K562 (cell line): ENCODE data around the gene TRAPPC1. TPM values are rescaled to one million over a fixed set of nuclear protein-coding genes. Genes with fewer than 3 reads are reported as not detected.

Experiments used
- ATAC-seq: fragments of 200-7000 bp; cut with Tn5 transposase; 3 replicates; pipeline ENCODE4 v1.9.1; 2020; ENCODE audit warnings: moderate library complexity
- BruUV-seq: library from RNA; stranded (reverse); fragments of 400-500 nt; replicated peaks from 2 replicates; lab custom pipeline; 2021; lab: Mats Ljungman, UMichigan
- CTCF ChIA-PET: fragments of 300-600 bp; formaldehyde crosslinking; extraction: SDS; loops from one replicate; lab custom pipeline; 2021; ENCODE audit warnings: low intra/inter-chr PET ratio; lab: Yijun Ruan, JAX
- POLR2A ChIA-PET: fragments of 300-600, 350-650 bp; sonication (Branson Sonifier 250); formaldehyde crosslinking; extraction: SDS; loops from one replicate; lab custom pipeline; 2021; ENCODE audit warnings: antibody characterized with exemption, inconsistent platforms; lab: Yijun Ruan, JAX
- DNase-seq, 4 experiments: peaks; one replicate each; pipeline versions ENCODE4 v3.0.0 to v3.0.0-alpha.2; 2011 to 2018; ENCODE audit warnings: low spot score in 3 of 4, mixed read lengths in 3 of 4; ENCODE audit errors: extremely low read depth in 1 of 4
- FAIRE-seq: peaks from 2 replicates; lab custom pipeline; 2011; peaks lifted over from hg19 to GRCh38; lab: Jason Lieb, UNC
- H2AFZ ChIP-seq: 2 replicates; pipeline ENCODE4 v1.6.0; 2011; ENCODE audit warnings: low read depth, low read length, control low read depth, inconsistent platforms
- H3K27ac ChIP-seq: fragments of 200-600 bp; 3 replicates; pipeline ENCODE4 v1.8.0; 2011; ENCODE audit warnings: low read depth, mild to moderate bottlenecking, control low read depth, inconsistent platforms, low read length, moderate library complexity, mixed read lengths; ENCODE audit errors: extremely low read depth
- H3K27me3 ChIP-seq, 2 experiments: fragments of 300-600 bp in 1 of 2; 2 replicates in 1 of 2; 3 replicates in 1 of 2; pipeline versions ENCODE4 v1.6.0 to v1.8.0; 2011; ENCODE audit warnings: inconsistent platforms in 2 of 2, low read length in 2 of 2, mild to moderate bottlenecking in 1 of 2, mixed read lengths in 1 of 2, moderate library complexity in 1 of 2; ENCODE audit not compliant: control insufficient read depth in 2 of 2, insufficient read depth in 2 of 2
- H3K36me3 ChIP-seq: fragments of 300-600 bp; 3 replicates; pipeline ENCODE4 v1.8.0; 2011; ENCODE audit warnings: mild to moderate bottlenecking, low read length, inconsistent platforms; ENCODE audit not compliant: control insufficient read depth, insufficient read depth
- H3K4me1 ChIP-seq, 2 experiments: fragments of 200-600 bp in 1 of 2; replicated peaks in 1 of 2; 2 replicates in 1 of 2; 3 replicates in 1 of 2; pipeline versions ENCODE4 v1.5.1 to v1.8.0; 2011; ENCODE audit warnings: inconsistent platforms in 2 of 2, low read length in 2 of 2, mild to moderate bottlenecking in 1 of 2, mixed read lengths in 1 of 2, moderate library complexity in 1 of 2; ENCODE audit not compliant: control insufficient read depth in 2 of 2, insufficient read depth in 2 of 2
- H3K4me2 ChIP-seq: 2 replicates; pipeline ENCODE4 v1.6.1; 2011; ENCODE audit warnings: low read length, control low read depth, inconsistent platforms, mixed read lengths; ENCODE audit not compliant: insufficient read depth
- H3K4me3 ChIP-seq: fragments of 200-600 bp; sonication (generic), shearing (Covaris generic); 2 replicates; pipeline ENCODE4 v1.5.1; 2016; ENCODE audit warnings: control low read depth, inconsistent platforms
- H3K79me2 ChIP-seq: fragments of 200-600 bp; 3 replicates; pipeline ENCODE4 v1.8.0; 2011; ENCODE audit warnings: low read length, inconsistent platforms; ENCODE audit not compliant: control insufficient read depth, insufficient read depth
- H3K9ac ChIP-seq, 2 experiments: 2 replicates each; pipeline versions ENCODE4 v1.6.0 to v1.6.1; 2011; ENCODE audit warnings: low read depth in 2 of 2, low read length in 2 of 2, control low read depth in 1 of 2, inconsistent platforms in 1 of 2, mild to moderate bottlenecking in 1 of 2, mixed read lengths in 1 of 2; ENCODE audit not compliant: insufficient read depth in 1 of 2
- H3K9me1 ChIP-seq: one replicate; pipeline ENCODE4 v1.6.0; 2011; ENCODE audit warnings: inconsistent platforms, mild to moderate bottlenecking, low read length, moderate library complexity; ENCODE audit not compliant: control insufficient read depth, insufficient read depth
- H3K9me3 ChIP-seq: replicated peaks from 2 replicates; pipeline ENCODE4 v1.5.1; 2011; ENCODE audit warnings: low read depth, low read length, inconsistent platforms; ENCODE audit not compliant: control insufficient read depth, insufficient read depth
- H4K20me1 ChIP-seq: replicated peaks from 2 replicates; pipeline ENCODE4 v1.6.1; 2011; ENCODE audit warnings: low read length, inconsistent platforms, mixed read lengths; ENCODE audit not compliant: control insufficient read depth, insufficient read depth
- CBX8 ChIP-seq: fragments of 200-600 bp; sonication (generic); IDR thresholded peaks from 2 replicates; pipeline ENCODE4 v1.6.1; 2012; ENCODE audit warnings: borderline replicate concordance, mixed run types, low read depth, mild to moderate bottlenecking, moderate library complexity, mixed read lengths, low read length, control low read depth, inconsistent platforms; ENCODE audit not compliant: poor library complexity, severe bottlenecking; ENCODE audit errors: extremely low read depth
- CHD1 ChIP-seq: fragments of 200-600 bp; sonication (generic); IDR thresholded peaks from one replicate; pipeline ENCODE4 v1.6.1; 2012; ENCODE audit warnings: mild to moderate bottlenecking, moderate library complexity, low read length, inconsistent platforms
- CSDE1 ChIP-seq, 2 experiments: fragments of 450-650 bp; IDR thresholded peaks; 2 replicates each; pipeline ENCODE4 v1.6.1; 2016; ENCODE audit warnings: mild to moderate bottlenecking in 1 of 2
- EP400 ChIP-seq: fragments of 450-650 bp; IDR thresholded peaks from 2 replicates; pipeline ENCODE4 v1.6.1; 2017; ENCODE audit warnings: antibody characterized with exemption, mild to moderate bottlenecking, moderate library complexity
- FUS ChIP-seq: fragments of 200-400 bp; formaldehyde crosslinking; optimal IDR thresholded peaks from 2 replicates; pipeline ENCODE3; 2017; ENCODE audit warnings: low read depth, low read length
- HDAC1 ChIP-seq, 2 experiments: fragments of 450-650 bp; IDR thresholded peaks; 2 replicates each; pipeline ENCODE4 v1.6.1; 2016 to 2017; ENCODE audit warnings: inconsistent platforms in 1 of 2, mild to moderate bottlenecking in 1 of 2, moderate library complexity in 1 of 2
- HDAC8 ChIP-seq: fragments of 450-650 bp; IDR thresholded peaks from 2 replicates; pipeline ENCODE4 v1.6.1; 2016; ENCODE audit warnings: mild to moderate bottlenecking, missing genetic modification characterization, moderate library complexity, missing compliant biosample characterization
- IRF9 ChIP-seq: fragments of 450-650 bp; IDR thresholded peaks from 2 replicates; pipeline ENCODE4 v1.6.1; 2016; ENCODE audit warnings: missing biosample characterization, missing genetic modification characterization
- KLF13 ChIP-seq: fragments of 450-650 bp; IDR thresholded peaks from 2 replicates; pipeline ENCODE4 v1.6.1; 2016; ENCODE audit warnings: missing genetic modification characterization, low read depth, mild to moderate bottlenecking, missing compliant biosample characterization, moderate library complexity, borderline replicate concordance
- MIER1 ChIP-seq: fragments of 450-650 bp; IDR thresholded peaks from 2 replicates; pipeline ENCODE4 v1.6.1; 2016; ENCODE audit warnings: antibody characterized with exemption, mild to moderate bottlenecking, low read depth
- PRMT5 ChIP-seq: sonication (generic); formaldehyde crosslinking; IDR thresholded peaks from 2 replicates; pipeline ENCODE4 v1.5.0; 2020; ENCODE audit warnings: missing genetic modification reagents
- PTTG1 ChIP-seq: fragments of 450-650 bp; IDR thresholded peaks from 2 replicates; pipeline ENCODE4 v1.6.1; 2016; ENCODE audit warnings: low read depth, mild to moderate bottlenecking, missing genetic modification characterization, missing compliant biosample characterization
- RUNX1 ChIP-seq: sonication (generic); IDR thresholded peaks from 2 replicates; pipeline ENCODE4 v1.6.1; 2016; ENCODE audit warnings: antibody characterized with exemption, low read depth
- ZBTB7A ChIP-seq: IDR thresholded peaks from 2 replicates; pipeline ENCODE4 v1.6.1; 2011; ENCODE audit warnings: low read depth, mild to moderate bottlenecking, low read length, moderate library complexity, borderline replicate concordance; ENCODE audit not compliant: control insufficient read depth
- ZFP36 ChIP-seq: fragments of 150-350 bp; IDR thresholded peaks from 2 replicates; pipeline ENCODE4 v1.6.1; 2018; ENCODE audit warnings: low read length, low read depth; ENCODE audit not compliant: partially characterized antibody
- ZFX ChIP-seq: sonication (generic); formaldehyde crosslinking; IDR thresholded peaks from 2 replicates; pipeline ENCODE4 v1.8.0; 2022; ENCODE audit warnings: mild to moderate bottlenecking, missing genetic modification reagents, moderate library complexity
- ZKSCAN3 ChIP-seq: fragments of 250-450 bp; sonication (Bioruptor Pico); IDR thresholded peaks from 2 replicates; pipeline ENCODE4 v1.4.0; 2020
- ZNF24 ChIP-seq: fragments of 450-650 bp; IDR thresholded peaks from 2 replicates; pipeline ENCODE4 v1.6.1; 2016
- ZNF274 ChIP-seq: IDR thresholded peaks from 2 replicates; pipeline ENCODE4 v1.6.1; 2011; ENCODE audit warnings: low read depth, mild to moderate bottlenecking, low read length, moderate library complexity, borderline replicate concordance
- ZNF57 ChIP-seq: fragments of 450-650 bp; formaldehyde crosslinking; IDR thresholded peaks from 2 replicates; pipeline ENCODE4 v1.4.0; 2020; ENCODE audit warnings: mild to moderate bottlenecking, moderate library complexity
- ZNF740 ChIP-seq, 3 experiments: fragments of 200-800 bp in 1 of 3; sonication (Bioruptor generic) in 1 of 3; sonication (generic) in 1 of 3; formaldehyde crosslinking in 1 of 3; IDR thresholded peaks; 2 replicates each; pipeline versions ENCODE4 v1.6.1 to v1.8.0; 2016 to 2022; ENCODE audit warnings: mild to moderate bottlenecking in 2 of 3, missing compliant biosample characterization in 2 of 3, missing genetic modification characterization in 2 of 3, missing genetic modification reagents in 1 of 3
- ZNF764 ChIP-seq: fragments of 250-450 bp; sonication (Bioruptor Pico); IDR thresholded peaks from 2 replicates; pipeline ENCODE4 v1.4.0; 2020; ENCODE audit warnings: low read depth, mild to moderate bottlenecking, moderate library complexity
- WGBS: fragments of 100-300 bp; shearing (Covaris generic); methylation state at CpG from one replicate; pipeline ENCODE4 v1.1.6; 2016; ENCODE audit warnings: low coverage, mixed read lengths; ENCODE audit not compliant: insufficient coverage; ENCODE audit errors: missing lambda C conversion rate; 5-methylcytosine and 5-hydroxymethylcytosine counted together
- in situ Hi-C: fragments of 300-500 bp; cut with MboI; formaldehyde crosslinking; loops from 4 replicates; pipeline ENCODE4 v1.15.0; 2018; ENCODE audit warnings: inconsistent platforms, mixed read lengths
- intact Hi-C: fragments of 100-400 bp; cut with micrococcal nuclease; formaldehyde crosslinking; loops from 2 replicates; pipeline ENCODE4 v1.14.2; 2022
- polyA plus RNA-seq, 8 experiments: library from polyadenylated mRNA; depleted of rRNA in 4 of 8; stranded (reverse) in 5 of 8; unstranded in 3 of 8; fragments of >200 nt; fragmentation: Nextera tagmentation in 2 of 8; fragmentation: Illumina TruSeq in 1 of 8; extraction: Ambion mirVana in 2 of 8; extraction: Trizol in 1 of 8; gene quantifications; 2 replicates each; pipeline versions ENCODE4 v1.2.1 to v1.2.3, GENCODE V29; 2011 to 2014; ENCODE audit warnings: inconsistent platforms in 1 of 8, missing spikeins in 1 of 8
- total RNA-seq, 7 experiments: library from RNA; depleted of rRNA in 6 of 7; stranded (reverse); fragments of >200 nt in 6 of 7; fragmentation: Illumina TruSeq in 2 of 7; extraction: Trizol in 2 of 7; gene quantifications; 2 replicates each; pipeline versions ENCODE4 v1.2.1 to v1.2.3, GENCODE V29; 2011 to 2021; ENCODE audit warnings: low replicate concordance in 1 of 7

Gene TRAPPC1
- total and polyA plus RNA-seq, 9 of the 15 experiments (the other 6 are each of a cell fraction or from before 2014, with no cell fraction given), result 11.7 to 82.8 (median 36.2) TPM

GRCh38 chr17:7947651-7948050, 15.9 kb upstream of the TRAPPC1 start (continued):
- TF ChIP-seq ZNF57 (CRISPR knock-in tag) (no peak), ZNF24 (no peak), ZNF274 (no peak), MIER1 (no peak)
- TF ChIP-seq, all 486 proteins: peak for 0

GRCh38 chr17:7946441-7946840, 14.7 kb upstream of the TRAPPC1 start:
- no peaks in the 10 kb centered on the region for H3K79me2 ChIP-seq
- FAIRE-seq (no peak), ATAC-seq (no peak), DNase-seq (no peak)
- H3K9me3 ChIP-seq, result no peaks in the 10 kb centered on the region
- H3K4me2 ChIP-seq, result no peak overlapping the region
- H3K9ac ChIP-seq, result no peak overlapping the region
- H2AFZ ChIP-seq, result no peak overlapping the region
- ChIA-PET POLR2A (interaction anchor here (1.4 kb wide), 1 partner anchor 10 kb away, joined by 3 read pairs; no protein-coding TSS in a partner anchor), CTCF (no interaction called here)
- 54% methylated on average over 2 of the region's 5 CpGs for WGBS
- no TSS peak for BruUV-seq
- no peaks in the 10 kb centered on the region for H3K27me3 ChIP-seq
- H3K4me3 ChIP-seq, result no peak overlapping the region
- no peaks in the 10 kb centered on the region for H4K20me1 ChIP-seq
- no peaks in the 10 kb centered on the region for H3K9me1 ChIP-seq
- no peaks in the 10 kb centered on the region for H3K4me1 ChIP-seq
- in situ Hi-C loops (no loop called here), intact Hi-C loops (no loop called here)
- no peak overlapping the region for H3K27ac ChIP-seq
- peaks cover 55% of the 10 kb centered on the region for H3K36me3 ChIP-seq
- TF ChIP-seq EP400, result no peak
- TF ChIP-seq ZKSCAN3 (CRISPR knock-in tag), result no peak
- no peak for TF ChIP-seq ZBTB7A
- TF ChIP-seq KLF13 (tag), result no peak
- no peak for TF ChIP-seq HDAC1 (IDR thresholded peaks at IDR 0.05)
- no peak for TF ChIP-seq CSDE1 (IDR thresholded peaks at IDR 0.05)
- no peak for TF ChIP-seq IRF9 (tag)
- TF ChIP-seq ZFP36, result no peak
- no peak for TF ChIP-seq RUNX1
- no peak for TF ChIP-seq CBX8
- TF ChIP-seq PRMT5 (CRISPR knock-in tag), result no peak
- TF ChIP-seq HDAC8 (tag), result no peak
- no peak for TF ChIP-seq ZFX (CRISPR knock-in tag)
- no peak for TF ChIP-seq ZNF764 (CRISPR knock-in tag)
- TF ChIP-seq ZNF740 (CRISPR knock-in tag; IDR thresholded peaks at IDR 0.05), result no peak
- no peak for TF ChIP-seq ZNF740 (tag; IDR thresholded peaks at IDR 0.05)
- no peak for TF ChIP-seq PTTG1
- no peak for TF ChIP-seq CHD1
- no peak for TF ChIP-seq FUS
